Cortex of kidney (tissue), 1 donor: ENCODE results near the gene CALML3.
"Not testable (repeated sequence)": the region's sequence is repeated elsewhere in the genome, so short reads cannot be mapped to it uniquely, and the experiment has no call there.

ENCODE experiments used
- DNase-seq: peaks from one replicate; lab custom pipeline; 2025; lab: John Stamatoyannopoulos, UW

Gene CALML3

DNA sequence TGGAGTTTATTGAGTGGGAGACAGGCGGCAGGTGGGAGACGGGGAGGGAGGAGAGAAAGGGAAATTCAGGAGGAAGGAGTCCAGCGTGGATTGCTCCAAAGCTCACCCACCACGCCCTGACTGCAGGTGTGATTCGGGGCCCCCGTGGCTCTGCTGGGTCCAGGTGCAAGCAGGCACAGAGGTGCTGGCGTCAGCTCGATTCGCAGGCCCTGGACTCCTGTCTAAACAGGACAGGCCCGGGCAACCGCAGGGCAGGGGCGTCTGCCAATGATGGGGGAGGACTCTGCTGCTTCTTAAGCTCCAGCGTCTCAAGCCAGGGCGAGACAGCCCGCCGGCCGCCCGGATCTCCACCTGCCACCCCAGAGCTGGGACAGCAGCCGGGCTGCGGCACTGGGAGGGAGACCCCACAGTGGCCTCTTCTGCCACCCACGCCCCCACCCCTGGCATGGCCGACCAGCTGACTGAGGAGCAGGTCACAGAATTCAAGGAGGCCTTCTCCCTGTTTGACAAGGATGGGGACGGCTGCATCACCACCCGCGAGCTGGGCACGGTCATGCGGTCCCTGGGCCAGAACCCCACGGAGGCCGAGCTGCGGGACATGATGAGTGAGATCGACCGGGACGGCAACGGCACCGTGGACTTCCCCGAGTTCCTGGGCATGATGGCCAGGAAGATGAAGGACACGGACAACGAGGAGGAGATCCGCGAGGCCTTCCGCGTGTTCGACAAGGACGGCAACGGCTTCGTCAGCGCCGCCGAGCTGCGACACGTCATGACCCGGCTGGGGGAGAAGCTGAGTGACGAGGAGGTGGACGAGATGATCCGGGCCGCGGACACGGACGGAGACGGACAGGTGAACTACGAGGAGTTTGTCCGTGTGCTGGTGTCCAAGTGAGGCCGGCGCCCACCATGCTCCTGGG is at the start of gene CALML3:
Gene CALML3, plus strand, starts transcription at position 321 of the 920 bp plus-strand sequence. Its CDS starts 125 bp downstream, at position 446.
- no peak for DNase-seq

DNA sequence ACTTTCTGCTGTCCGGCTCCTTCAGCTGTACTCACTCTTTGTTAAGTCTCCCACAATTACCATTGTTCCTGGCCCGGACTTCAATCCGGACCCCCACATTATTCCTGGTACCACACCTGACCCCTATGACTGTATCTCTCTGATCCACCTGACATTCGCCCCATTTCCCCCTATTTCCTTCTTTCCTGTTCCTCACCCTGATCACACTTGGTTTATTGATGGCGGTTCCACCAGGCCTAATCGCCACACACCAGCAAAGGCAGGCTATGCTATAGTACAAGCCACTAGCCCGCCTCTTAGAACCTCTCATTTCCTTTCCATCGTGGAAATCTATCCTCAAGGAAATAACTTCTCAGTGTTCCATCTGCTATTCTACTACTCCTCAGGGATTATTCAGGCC is 49.7 kb upstream of the CALML3 start:
- not testable (repeated sequence) for DNase-seq

DNA sequence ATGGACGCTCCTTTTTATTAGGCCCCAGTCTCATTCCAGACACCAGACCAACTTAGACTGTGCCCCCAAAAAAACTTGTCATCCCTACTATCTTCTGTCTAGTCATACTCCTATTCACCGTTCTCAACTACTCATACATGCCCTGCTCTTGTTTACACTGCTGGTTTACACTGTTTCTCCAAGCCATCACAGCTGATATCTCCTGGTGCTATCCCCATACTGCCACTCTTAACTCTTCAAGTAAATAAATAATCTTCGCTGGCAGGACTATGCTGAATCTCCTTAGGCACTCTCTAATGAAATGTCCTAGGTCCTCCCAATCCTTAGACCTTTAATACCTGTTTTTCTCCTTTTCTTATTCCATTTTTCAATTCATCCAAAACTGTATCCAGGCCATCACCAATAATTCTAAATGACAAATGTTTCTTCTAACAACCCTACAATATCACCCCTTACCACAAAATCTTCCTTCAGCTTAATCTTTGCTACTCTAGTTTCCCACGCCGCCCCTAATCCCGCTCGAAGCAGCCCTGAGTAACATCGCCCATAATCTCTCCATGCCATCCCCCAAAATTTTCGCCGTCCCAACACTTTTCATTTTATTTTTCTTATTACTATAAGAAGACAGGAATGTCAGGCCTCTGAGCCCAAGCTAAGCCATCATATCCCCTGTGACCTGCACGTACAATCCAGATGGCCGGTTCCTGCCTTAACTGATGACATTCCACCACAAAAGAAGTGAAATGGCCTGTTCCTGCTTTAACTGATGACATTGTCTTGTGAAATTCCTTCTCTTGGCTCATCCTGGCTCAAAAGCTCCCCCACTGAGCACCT is 48.6 kb upstream of the CALML3 start:
- not testable (repeated sequence) for DNase-seq

DNA sequence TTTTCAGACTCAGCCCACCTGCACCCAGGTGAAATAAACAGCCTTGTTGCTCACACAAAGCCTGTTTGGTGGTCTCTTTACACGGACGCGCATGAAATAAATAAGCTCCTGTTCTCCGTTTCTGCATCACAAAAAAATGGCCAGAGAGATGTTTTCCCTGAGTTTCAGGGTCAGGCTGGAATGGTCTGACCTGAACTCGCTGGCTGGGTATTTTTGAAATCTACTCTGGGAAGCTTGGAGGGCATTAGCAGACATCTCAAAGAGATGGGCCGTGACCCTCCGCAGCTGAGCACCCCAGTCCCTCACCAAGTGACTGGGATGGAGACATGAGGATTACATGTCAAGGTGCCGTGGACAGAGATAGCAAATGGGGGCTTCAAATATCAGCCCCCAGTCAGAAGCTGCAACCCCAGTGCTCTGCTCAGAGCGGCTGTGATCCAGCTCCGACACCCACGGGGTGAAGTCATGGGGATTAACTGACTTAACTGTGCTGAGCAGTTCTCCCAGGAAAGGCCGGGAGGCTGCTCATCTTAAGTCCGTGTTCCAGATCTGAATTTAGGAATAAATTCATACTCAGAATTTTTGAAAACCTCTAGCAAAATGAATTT is 47.7 kb upstream of the CALML3 start:
- no peak for DNase-seq

DNA sequence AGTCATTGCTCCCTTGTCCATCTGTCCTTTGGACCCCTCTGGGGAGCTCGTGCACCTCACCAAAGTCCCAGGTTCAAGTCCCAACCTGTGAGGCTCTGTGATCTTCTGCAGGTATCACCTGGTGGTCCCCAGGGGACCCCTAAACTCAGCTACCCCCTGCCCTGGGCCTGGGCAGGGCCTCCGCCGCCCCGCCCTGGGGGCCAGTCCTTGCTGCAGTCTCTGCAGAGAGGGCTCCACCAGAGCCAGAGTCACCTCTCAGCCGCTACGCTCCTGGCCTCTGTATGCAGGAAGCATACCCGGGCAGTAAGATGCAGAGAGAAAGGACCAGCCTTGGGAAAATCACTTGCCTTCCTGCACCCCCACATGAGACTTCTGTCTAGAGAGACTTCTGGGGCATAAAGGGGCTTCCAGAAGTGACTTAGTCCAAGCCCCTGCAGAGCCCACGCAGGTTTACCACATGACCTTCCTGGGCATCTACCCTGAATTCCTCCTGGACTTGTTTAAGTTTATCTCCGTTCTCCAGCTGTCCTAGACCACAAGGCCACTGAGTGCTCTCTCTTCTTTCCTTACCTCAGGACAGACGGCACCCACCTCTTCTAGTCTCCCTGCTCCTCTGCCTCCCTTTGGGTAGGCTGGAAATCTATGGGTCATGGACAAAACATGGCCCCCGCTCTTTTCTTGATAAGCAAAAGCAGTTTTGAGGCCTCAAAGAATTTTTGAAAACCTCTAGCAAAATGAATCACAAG is 46.6 kb upstream of the CALML3 start:
- no peak for DNase-seq

DNA sequence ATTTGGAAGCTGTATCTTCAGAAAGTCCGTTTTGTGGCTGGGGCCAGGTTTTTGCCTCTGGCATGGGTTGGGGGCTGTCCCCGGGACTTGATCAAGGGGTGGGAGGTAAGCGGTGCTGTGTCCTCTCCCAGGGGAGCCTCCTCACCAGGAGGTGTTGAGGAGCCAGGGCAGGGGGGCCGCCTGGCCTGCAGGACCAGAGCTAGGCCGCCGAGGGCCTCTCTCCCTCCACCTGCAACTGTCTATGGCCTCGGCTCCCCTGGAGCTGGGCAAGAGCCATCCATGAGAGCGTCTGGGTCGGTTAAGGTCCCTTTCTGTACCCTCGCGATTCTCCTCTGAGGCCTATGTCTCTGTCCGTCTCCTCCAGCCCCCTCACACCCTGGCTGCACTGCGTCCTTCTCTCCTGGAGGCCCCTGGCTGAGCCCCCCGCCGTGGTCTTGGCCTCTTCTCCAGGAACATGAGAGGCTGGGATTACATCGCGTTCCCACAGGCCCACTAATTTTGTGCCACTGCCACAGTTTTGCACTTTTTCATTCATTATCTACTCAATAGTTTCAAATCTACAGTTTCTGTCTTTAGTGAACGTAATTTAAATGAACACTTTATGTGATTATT is 46.0 kb upstream of the CALML3 start:
- DNase-seq: no peak

DNA sequence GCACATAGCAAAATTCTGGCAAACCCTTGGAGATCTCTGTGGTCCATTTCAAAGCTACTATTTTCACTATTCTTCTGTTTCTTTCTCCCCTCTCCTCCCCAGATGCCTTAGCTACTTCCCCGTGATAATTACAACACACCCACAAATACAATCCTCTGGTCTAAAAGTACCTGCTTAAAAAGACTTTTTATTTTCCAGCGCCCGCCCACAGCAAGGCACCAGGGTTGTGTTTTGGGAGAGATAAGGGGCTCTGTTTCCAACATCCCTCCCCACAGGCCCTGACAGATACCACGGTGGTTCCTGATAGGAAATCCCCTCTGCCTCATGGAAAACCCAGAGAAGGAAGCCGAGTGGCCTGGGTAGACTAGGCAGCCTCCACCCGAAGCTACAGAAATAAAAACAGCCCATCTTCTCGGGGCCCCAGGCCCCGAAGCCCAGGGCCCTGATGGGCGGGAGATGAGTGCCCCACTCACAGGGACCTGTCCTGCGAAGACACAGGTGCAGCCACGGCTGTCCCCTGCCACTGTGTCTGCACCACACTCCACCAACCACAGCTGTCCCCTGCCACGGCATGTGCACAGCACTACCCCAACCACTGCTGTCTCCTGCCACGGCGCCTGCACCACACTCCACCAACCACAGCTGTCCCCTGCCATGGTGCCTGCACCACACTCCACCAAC is 45.1 kb upstream of the CALML3 start:
- no peak for DNase-seq

DNA sequence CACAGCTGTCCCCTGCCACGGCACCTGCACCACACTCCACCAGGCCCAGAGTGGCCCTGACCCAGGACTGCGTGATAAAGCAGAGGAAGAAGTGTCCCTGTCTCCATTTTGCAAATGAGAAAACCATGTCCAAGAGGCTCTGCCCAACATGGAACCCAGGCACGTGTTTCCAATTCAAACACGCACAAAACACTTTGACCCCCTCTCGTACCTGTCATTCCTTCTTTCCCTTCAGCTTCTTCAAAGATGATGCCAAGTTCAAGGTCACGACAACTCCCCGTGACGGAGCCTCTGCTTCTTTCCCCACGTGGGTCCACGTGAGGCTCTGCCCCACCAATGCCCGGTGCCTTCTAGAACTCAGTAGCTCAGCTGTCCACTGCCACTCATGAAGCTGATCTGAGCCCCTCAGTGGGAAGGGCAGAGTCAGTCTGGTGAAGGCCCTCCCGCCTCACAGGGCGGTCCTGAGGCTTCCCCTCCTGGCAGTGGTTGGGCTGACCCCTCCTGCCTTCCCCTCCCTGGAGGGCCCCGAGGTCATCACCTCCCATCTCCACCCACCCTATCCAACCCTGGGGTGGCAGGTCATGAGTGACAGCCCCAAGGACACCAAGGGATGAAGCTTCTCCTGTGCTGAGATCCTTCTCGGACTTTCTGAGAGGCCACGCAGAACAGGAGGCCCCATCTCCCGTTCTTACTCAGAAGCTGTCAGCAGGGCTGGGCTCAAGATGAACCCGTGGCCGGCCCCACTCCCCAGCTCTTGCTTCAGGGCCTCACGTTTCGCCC is 44.4 kb upstream of the CALML3 start:
- DNase-seq: no peak

DNA sequence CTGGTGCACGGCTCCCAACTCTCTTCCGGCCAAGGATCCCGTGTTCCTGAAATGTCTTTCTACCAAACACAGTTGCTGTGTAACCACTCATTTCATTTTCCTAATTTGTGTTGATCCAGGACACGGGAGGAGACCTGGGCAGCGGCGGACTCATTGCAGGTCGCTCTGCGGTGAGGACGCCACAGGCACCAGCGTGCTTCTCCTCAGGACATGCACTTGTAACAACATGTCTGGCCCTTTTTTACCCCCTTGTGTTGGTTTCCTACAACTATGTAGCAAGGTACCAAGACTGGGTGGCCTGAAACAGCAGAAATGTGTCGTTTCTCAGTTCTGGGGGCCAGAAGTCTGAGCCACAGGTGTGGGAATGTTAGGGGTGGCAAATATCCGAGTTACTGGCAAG is 43.6 kb upstream of the CALML3 start:
- DNase-seq: no peak

DNA sequence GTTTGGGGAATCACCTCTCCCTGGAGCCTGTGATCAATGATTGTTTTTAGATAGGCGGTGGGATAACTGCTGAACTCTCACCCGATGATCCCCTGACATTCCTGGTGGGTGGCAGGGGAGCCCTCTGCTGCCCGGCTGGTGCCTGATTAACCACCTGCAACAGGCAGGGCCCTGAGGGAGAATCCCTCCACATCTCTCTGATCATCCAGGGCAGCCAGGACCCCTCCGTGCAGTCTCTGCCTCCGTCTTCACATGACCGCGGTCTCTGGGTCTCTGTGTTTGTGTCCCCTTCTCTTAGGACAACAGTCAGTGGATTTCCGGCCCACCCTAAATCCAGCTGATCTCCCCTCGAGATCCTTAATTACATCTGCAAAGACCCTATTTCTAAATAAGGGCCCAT is 42.7 kb upstream of the CALML3 start:
- no peak for DNase-seq

DNA sequence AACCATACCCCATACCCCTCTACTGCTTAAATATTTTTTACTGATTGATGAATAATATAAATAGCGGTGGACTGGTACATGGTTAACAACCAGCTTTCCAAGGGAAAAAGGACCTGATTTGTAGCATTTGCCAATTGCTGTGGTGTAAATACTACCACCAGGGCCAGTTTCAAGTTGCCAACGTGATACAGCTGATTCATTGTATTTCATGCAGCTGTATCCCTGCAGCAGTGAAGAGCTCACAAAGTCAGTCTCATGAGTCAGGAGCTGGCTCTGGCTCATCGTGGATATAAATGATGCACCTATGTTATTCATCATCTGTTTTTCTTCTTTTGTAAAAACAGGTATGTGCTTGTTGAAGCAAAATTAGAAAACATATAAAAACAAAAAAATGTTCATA is 40.6 kb upstream of the CALML3 start:
- DNase-seq: no peak

DNA sequence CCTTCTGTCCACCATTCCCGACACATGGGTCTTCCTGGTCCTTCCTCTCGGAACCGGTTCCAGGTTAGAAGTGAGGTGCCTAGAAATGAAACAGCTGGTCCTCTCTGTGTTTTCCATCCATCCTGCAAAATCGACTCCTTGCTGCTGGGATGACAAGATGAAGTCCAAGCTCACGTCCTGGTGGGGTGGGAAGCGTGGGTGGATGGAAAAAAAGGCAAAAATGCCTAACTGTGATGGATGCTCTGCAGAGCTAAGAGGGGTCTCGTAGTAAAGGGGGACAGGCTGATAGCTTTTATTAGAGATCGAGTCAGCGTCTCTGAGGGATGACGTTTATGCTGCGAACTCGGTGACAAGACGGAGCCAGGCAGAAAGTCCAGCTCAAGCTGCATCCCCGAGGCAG is 39.5 kb upstream of the CALML3 start:
- no peak for DNase-seq

DNA sequence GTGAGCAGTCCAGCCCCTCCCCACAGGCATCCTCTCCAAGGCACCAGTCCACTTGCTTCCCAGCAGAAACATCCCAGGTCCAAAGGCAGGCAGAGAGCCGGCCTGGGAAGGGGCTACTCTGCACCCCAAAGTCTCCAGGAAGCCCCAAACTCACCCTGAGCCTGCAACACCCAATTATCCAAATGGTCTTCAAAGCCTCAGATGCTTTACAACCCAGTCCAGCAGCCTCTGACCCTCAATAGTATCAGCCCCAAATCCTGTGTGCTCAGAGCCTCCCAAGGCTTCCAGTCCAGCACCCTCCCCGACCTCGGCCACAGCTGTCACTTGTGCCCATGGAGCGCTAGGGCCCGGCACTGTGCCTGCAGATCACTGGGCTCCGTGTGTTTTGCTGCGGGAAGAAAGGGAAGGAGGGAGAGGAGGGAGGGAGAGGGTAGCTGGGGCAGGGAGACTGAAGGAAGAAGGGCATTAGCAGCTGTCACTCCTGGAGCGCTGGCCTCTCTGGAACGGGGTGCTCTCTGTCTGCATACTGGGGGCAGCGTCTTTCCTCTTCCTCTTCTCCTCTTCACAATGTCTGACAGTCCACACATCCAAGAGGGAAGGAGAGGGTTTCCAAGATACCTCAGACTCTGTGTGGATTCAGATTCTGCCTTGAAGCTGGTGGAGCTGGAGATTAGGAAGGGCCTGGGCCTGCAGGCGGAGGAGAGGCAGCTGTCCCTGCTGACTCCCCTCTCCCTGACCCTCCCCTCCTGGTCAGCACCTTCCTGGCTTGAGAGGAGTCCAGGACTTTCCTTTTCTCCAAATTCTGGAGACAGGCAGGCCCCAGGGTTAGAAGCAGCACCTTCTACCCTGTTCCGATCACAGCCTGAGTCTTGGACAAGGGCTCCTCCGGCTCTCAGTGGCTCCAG is 38.6 kb upstream of the CALML3 start:
- DNase-seq: no peak

DNA sequence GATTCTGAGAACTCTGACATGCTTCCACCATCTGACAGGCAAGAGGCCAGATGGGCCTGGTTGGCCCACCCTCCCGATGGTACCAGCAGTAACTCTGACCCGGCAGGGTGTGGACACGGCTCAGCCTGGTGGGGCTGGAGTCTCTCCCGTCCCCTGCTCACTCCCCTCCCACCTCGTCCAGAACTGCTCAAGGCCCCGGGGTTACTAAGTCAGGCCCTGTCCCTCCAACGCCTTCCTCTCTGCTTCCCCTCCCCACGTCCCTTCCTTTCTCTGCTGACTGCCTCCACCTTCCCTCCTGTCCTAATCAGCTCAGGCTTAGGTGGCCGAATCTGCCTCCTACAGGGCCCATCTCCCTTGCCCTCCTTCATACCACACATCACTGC is 37.9 kb upstream of the CALML3 start:
- DNase-seq: no peak

DNA sequence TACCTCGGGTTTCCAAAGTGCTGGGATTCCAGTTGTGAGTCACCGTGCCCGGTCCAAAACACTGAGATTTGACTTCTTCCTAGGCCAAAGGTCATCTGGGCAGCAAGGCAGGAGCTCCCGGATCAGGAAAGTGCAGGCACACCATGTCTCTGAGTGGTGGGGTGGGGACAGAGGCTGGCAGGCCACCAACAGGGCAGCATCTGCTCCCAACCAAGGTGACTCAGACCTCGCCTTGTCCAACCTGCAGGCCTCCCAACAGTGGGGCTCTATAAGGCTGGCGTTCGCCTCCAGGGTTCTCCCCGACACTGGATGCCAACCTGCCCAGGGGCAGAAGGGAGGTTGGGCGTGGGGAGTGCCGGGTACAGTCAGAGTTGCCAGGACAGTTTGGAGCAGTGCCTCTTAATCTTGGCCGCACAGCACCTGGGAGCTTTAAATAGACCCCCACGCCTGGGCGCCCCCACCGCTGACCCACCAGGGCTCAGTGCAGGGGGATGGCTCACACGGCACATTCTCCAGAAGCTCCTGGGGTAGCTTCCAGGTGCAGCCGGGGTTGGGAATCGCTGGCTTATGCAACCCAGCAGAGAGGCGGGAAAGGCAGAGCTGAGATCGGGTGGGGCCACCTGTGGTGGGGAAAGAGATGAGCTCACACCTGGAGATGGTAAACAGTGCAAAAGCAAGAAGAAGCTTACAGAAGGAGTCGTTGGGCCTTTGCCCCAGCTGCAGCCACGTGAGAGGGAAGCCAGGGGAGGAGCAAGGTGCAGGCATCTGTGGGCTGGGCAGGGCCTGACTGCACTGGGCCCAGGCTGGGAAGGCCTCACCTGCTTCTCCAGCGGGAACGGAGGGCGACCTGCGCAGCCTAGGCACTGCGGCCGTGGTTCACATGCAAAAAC is 36.2 kb upstream of the CALML3 start:
- no peak for DNase-seq

DNA sequence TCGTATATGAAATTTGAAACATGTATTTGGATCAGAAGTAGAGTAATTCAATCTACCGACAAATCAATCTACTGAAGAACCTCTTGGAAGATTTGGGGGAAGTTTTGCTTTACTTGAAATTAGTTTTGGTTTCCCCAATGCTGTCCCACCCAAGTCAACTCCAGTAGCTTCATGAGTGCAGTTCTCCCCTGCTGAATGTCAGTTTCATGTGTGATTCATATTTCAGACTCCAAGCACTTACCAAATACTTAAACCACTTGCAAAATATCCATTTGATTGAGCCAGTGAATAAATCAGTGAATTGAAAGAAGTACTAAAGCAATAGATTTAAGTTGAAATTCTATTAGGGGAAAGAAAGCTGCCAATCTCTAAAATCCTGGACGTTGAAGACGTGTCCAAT is 34.7 kb upstream of the CALML3 start:
- no peak for DNase-seq

DNA sequence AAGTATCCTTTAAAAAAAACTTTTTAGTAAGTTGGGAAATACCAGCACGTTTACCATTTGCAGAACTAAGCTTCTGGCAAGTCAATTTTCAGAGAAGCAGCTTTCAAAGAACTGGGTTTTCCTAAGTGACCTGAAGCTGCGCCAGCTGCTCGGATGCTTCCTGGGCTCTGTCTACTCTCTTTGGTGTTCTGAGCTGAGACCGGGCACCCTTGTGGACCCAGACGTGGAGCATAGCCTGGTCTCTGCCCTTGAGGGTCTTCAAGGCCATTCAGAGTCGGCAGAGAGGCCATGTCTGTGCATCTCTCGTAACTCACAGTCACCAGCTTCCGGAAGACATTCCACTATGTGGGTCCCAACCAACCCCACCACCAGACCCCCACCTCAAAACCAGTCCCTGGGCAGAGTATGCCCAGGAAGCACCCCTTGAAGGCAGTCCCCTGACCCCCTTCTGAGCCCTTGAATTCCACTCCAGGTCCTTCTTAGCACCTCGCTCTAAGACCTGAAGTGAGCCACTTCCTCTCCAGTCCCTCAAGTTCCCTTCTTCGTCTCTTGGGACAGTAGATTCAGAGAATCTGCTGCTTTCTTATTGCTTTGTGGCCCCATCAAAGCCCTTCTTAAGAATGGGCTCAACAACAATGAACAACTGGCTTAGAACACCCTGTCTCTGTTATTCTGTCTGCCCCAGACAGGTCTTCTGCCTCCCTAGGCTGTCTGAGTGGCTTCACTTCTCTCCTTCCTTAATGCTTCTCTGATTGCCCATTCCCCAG is 33.9 kb upstream of the CALML3 start:
- no peak for DNase-seq
